Hematopoietic multipotent progenitor cell treated with erythropoietin and hydrocortisone succinate and interleukin-3 and kit ligand, for 4 days (in vitro differentiated cells): ENCODE data around the gene CPLX4.
"Not testable (repeated sequence)": the region's sequence is repeated elsewhere in the genome, so short reads cannot be mapped to it uniquely, and the experiment has no call there.

ENCODE experiments used
- DNase-seq: peaks from one replicate; pipeline ENCODE4 v3.0.0-alpha.2; 2015

Gene CPLX4

GRCh38 chr18:59268721-59269562, 49.5 kb downstream of the CPLX4 start:
- peak; percentile 77 for DNase-seq

- no peak for DNase-seq
Measured at GRCh38 chr18:59268127-59268720, 50.2 kb downstream of the CPLX4 start.

GRCh38 chr18:59267503-59268126, 50.8 kb downstream of the CPLX4 start:
- DNase-seq: peak; percentile 31

GRCh38 chr18:59266886-59267502, 51.5 kb downstream of the CPLX4 start:
- no peak for DNase-seq

- no peak for DNase-seq
Measured at GRCh38 chr18:59266459-59266858, 52.0 kb downstream of the CPLX4 start.

GRCh38 chr18:59265974-59266369, 52.5 kb downstream of the CPLX4 start:
- DNase-seq: no peak

- peak; percentile 58 for DNase-seq
Measured at GRCh38 chr18:59265246-59265973, 53.0 kb downstream of the CPLX4 start.

- DNase-seq: no peak
Measured at GRCh38 chr18:59264651-59265245, 53.7 kb downstream of the CPLX4 start.

- DNase-seq: no peak
Measured at GRCh38 chr18:59264121-59264571, 54.3 kb downstream of the CPLX4 start.

- DNase-seq: no peak
Measured at GRCh38 chr18:59263661-59264060, 54.8 kb downstream of the CPLX4 start.

- not testable (repeated sequence) for DNase-seq
Measured at GRCh38 chr18:59262243-59262642, 56.2 kb downstream of the CPLX4 start.

- not testable (repeated sequence) for DNase-seq
Measured at GRCh38 chr18:59261842-59262241, 56.6 kb downstream of the CPLX4 start.

- not testable (repeated sequence) for DNase-seq
Measured at GRCh38 chr18:59255491-59255890, 63.0 kb downstream of the CPLX4 start.

- DNase-seq: peak; percentile 78
Measured at GRCh38 chr18:59249199-59249774, 69.2 kb downstream of the CPLX4 start.

GRCh38 chr18:59246796-59247195, 71.7 kb downstream of the CPLX4 start:
- DNase-seq: no peak
